ENCODE measurements around the gene RFX4.

RFX4 gene

GRCh38 chr12:106764738-106765137 is 181.9 kb downstream of the RFX4 start:
- H3K4me3 ChIP-seq (ENCODE audit: low read depth, low read length), result no peak overlapping the region
- no peak for DNase-seq (ENCODE audit: low read depth)
- TF ChIP-seq CTCF (IDR thresholded peaks at IDR 0.05; ENCODE audit: insufficient read depth, low read depth, low read length, missing control alignments), result no peak

GRCh38 chr12:106766393-106766826 is 183.6 kb downstream of the RFX4 start:
- no peak for TF ChIP-seq CTCF (IDR thresholded peaks at IDR 0.05; ENCODE audit: insufficient read depth, low read depth, low read length, missing control alignments)
- no peak overlapping the region for H3K4me3 ChIP-seq (ENCODE audit: low read depth, low read length)
- no peak for DNase-seq (ENCODE audit: low read depth)

GRCh38 chr12:106767206-106767605 is 184.4 kb downstream of the RFX4 start:
- DNase-seq (ENCODE audit: low read depth), result no peak
- no peak overlapping the region for H3K4me3 ChIP-seq (ENCODE audit: low read depth, low read length)
- no peak for TF ChIP-seq CTCF (IDR thresholded peaks at IDR 0.05; ENCODE audit: insufficient read depth, low read depth, low read length, missing control alignments)

- DNase-seq (ENCODE audit: low read depth), result no peak
These were observed 185.4 kb downstream of the RFX4 start for GRCh38 chr12:106767954-106768822.

GRCh38 chr12:106769078-106769477 is 186.3 kb downstream of the RFX4 start:
- H3K4me3 ChIP-seq (ENCODE audit: low read depth, low read length), result no peak overlapping the region
- no peak for TF ChIP-seq CTCF (IDR thresholded peaks at IDR 0.05; ENCODE audit: insufficient read depth, low read depth, low read length, missing control alignments)
- no peak for DNase-seq (ENCODE audit: low read depth)

More at GRCh38 chr12:106767954-106768822, 185.4 kb downstream of the RFX4 start:
- no peak for TF ChIP-seq CTCF (IDR thresholded peaks at IDR 0.05; ENCODE audit: insufficient read depth, low read depth, low read length, missing control alignments)
- H3K4me3 ChIP-seq (ENCODE audit: low read depth, low read length), result no peak overlapping the region

- H3K4me3 ChIP-seq (ENCODE audit: low read depth, low read length), result no peak overlapping the region
- TF ChIP-seq CTCF (IDR thresholded peaks at IDR 0.05; ENCODE audit: insufficient read depth, low read depth, low read length, missing control alignments), result no peak
- no peak for DNase-seq (ENCODE audit: low read depth)
These were observed 186.7 kb downstream of the RFX4 start for GRCh38 chr12:106769546-106769945.
